Stimulated activated CD8-positive, alpha-beta memory T cell treated with anti-CD3 and anti-CD28 coated beads, Interleukin-4, amount 100 ng/mL, for 1 hour (primary cell): ENCODE measurements around the gene RIOK2.
"Not testable (repeated sequence)": the region's sequence is repeated elsewhere in the genome, so short reads cannot be mapped to it uniquely, and the experiment has no call there.

ENCODE experiments used
- DNase-seq, 2 donors: peaks; one replicate each; pipeline ENCODE4 v3.0.0-alpha.2; 2020; ENCODE audit warnings: low read depth in 2 of 2, low spot score in 1 of 2

RIOK2 gene

GRCh38 chr5:97183100-97183929 is at the start of gene RIOK2:
RIOK2 (minus strand) TSS chr5:97183247; CDS start chr5:97183191, 56 bp downstream.
- peak; percentile 77 to 86 for DNase-seq

- DNase-seq: no peak
These were observed 48.1 kb upstream of the RIOK2 start for GRCh38 chr5:97231025-97231636.

- DNase-seq: no peak
These were observed 46.7 kb upstream of the RIOK2 start for GRCh38 chr5:97229688-97230285.

- no peak for DNase-seq
These were observed 46.1 kb upstream of the RIOK2 start for GRCh38 chr5:97229196-97229595.

GRCh38 chr5:97225222-97225621 is 42.2 kb upstream of the RIOK2 start:
- DNase-seq: no peak

- no peak for DNase-seq
These were observed 41.2 kb upstream of the RIOK2 start for GRCh38 chr5:97224112-97224750.

GRCh38 chr5:97223596-97223995 is 40.5 kb upstream of the RIOK2 start:
- DNase-seq: no peak

- no peak for DNase-seq
These were observed 26.3 kb upstream of the RIOK2 start for GRCh38 chr5:97209343-97209742.

- no peak for DNase-seq
These were observed 25.7 kb upstream of the RIOK2 start for GRCh38 chr5:97208714-97209113.

- no peak for DNase-seq
These were observed 25.2 kb upstream of the RIOK2 start for GRCh38 chr5:97208184-97208713.

- DNase-seq: no peak
These were observed 11.3 kb upstream of the RIOK2 start for GRCh38 chr5:97194366-97194765.

- no peak for DNase-seq
These were observed 10.3 kb upstream of the RIOK2 start for GRCh38 chr5:97193355-97193688.

- no peak for DNase-seq
These were observed 9.7 kb upstream of the RIOK2 start for GRCh38 chr5:97192580-97193354.

GRCh38 chr5:97191893-97192292 is 8.8 kb upstream of the RIOK2 start:
- DNase-seq: no peak

GRCh38 chr5:97189523-97189922 is 6.5 kb upstream of the RIOK2 start:
- DNase-seq: not testable (repeated sequence)

GRCh38 chr5:97183930-97184213 is 825 bp upstream of the RIOK2 start:
- DNase-seq: no peak

- no peak for DNase-seq
These were observed 412 bp downstream of the RIOK2 start for GRCh38 chr5:97182571-97183099.

GRCh38 chr5:97181856-97182545 is 1.0 kb downstream of the RIOK2 start:
- DNase-seq: no peak

GRCh38 chr5:97179457-97179856 is 3.6 kb downstream of the RIOK2 start:
- not testable (repeated sequence) for DNase-seq

GRCh38 chr5:97172227-97172626 is 10.8 kb downstream of the RIOK2 start:
- DNase-seq: no peak
